Colonic mucosa (tissue), 4 donors: Measurements from ENCODE around the gene DAAM1. TPM values are rescaled to one million over a fixed set of nuclear protein-coding genes. Genes with fewer than 3 reads are reported as not detected.

Experiments
- DNase-seq: peaks from one replicate; pipeline ENCODE4 v3.0.0-alpha.2; 2020
- H3K27ac ChIP-seq: fragments of 200-600 bp; one replicate; pipeline ENCODE4 v1.8.0; 2021
- H3K27me3 ChIP-seq: fragments of 200-600 bp; one replicate; pipeline ENCODE4 v1.8.0; 2021
- H3K36me3 ChIP-seq: fragments of 200-600 bp; one replicate; pipeline ENCODE4 v1.8.0; 2021
- H3K4me1 ChIP-seq: fragments of 200-600 bp; one replicate; pipeline ENCODE4 v1.8.0; 2021; ENCODE audit warnings: mild to moderate bottlenecking
- H3K4me3 ChIP-seq: fragments of 200-600 bp; one replicate; pipeline ENCODE4 v1.8.0; 2021
- H3K9ac ChIP-seq, 2 donors: one replicate each; pipeline ENCODE4 v1.7.0; 2013; ENCODE audit warnings: control low read depth in 2 of 2, low read depth in 2 of 2, low read length in 2 of 2
- H3K9me3 ChIP-seq: fragments of 200-600 bp; one replicate; pipeline ENCODE4 v1.8.0; 2021
- CTCF ChIP-seq: fragments of 200-600 bp; IDR thresholded peaks from one replicate; pipeline ENCODE4 v1.8.0; 2022; ENCODE audit warnings: antibody characterized with exemption, mild to moderate bottlenecking
- intact Hi-C: fragments of 100-400 bp; cut with DNase I; formaldehyde crosslinking; loops from one replicate; pipeline ENCODE4 v1.14.1; 2022
- total RNA-seq, 2 donors: library from RNA; stranded (reverse); fragmentation: NEBNext Ultra II Directional in 1 of 2; extraction: Animal tissue kit (Norgen Biotek cat#: 25700) in 1 of 2; gene quantifications; one replicate each; pipeline ENCODE4 v1.2.1, GENCODE V29; 2021
- donor health status: healthy.
- donor health status: DM: no; HTN: no; CAD: no.
- donor health status: DM: no; HTN: no; CAD: no.

The DAAM1 gene
- total RNA-seq, 2 donors from 2014 or later = 35.0 to 52.4 TPM

DNA sequence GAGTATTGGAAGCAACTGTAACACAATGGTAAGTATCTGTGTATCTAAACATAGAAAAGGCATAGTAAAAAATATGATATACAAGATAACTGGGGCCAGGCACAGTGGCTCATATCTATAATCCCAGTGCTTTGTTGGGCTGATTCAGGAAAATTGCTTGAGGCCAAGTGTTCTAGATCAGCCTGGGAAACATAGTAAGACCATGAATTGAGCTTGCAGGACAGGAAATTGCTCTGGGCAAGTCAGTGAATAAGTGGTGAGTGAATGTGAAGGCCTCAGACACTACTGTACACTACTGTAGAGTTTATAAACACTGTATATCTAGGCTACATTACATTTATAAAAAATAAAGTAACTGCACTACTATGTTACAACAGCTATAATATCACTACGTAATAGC lies 201.5 kb downstream of the DAAM1 start:
- H3K36me3 ChIP-seq = no peaks in the 10 kb centered on the region
- intact Hi-C loops = no loop called here
- H3K4me3 ChIP-seq = no peak overlapping the region
- H3K9ac ChIP-seq = no peak overlapping the region
- no peaks in the 10 kb centered on the region for H3K27me3 ChIP-seq
- H3K4me1 ChIP-seq = no peaks in the 10 kb centered on the region
- no peak for TF ChIP-seq CTCF
- H3K27ac ChIP-seq = no peak overlapping the region
- DNase-seq = no peak
- H3K9me3 ChIP-seq = no peaks in the 10 kb centered on the region

GRCh38 chr14:59391388-59391787 lies 202.9 kb downstream of the DAAM1 start:
- H3K9me3 ChIP-seq = no peaks in the 10 kb centered on the region
- H3K9ac ChIP-seq = no peak overlapping the region
- no peak for TF ChIP-seq CTCF
- no peak overlapping the region for H3K27ac ChIP-seq
- no peak overlapping the region for H3K4me3 ChIP-seq
- H3K4me1 ChIP-seq = no peaks in the 10 kb centered on the region
- H3K27me3 ChIP-seq = no peaks in the 10 kb centered on the region
- H3K36me3 ChIP-seq = no peaks in the 10 kb centered on the region
- DNase-seq = no peak
- intact Hi-C loops = no loop called here

GRCh38 chr14:59394268-59394667 lies 205.8 kb downstream of the DAAM1 start:
- Histone ChIP-seq H3K9me3 (no peaks in the 10 kb centered on the region), H3K27me3 (no peaks in the 10 kb centered on the region), H3K27ac (no peak overlapping the region), H3K9ac (no peak overlapping the region), H3K4me1 (no peaks in the 10 kb centered on the region), H3K36me3 (no peaks in the 10 kb centered on the region), H3K4me3 (no peak overlapping the region)
- no peak for DNase-seq
- intact Hi-C loops = no loop called here
- TF ChIP-seq CTCF = no peak

DNA sequence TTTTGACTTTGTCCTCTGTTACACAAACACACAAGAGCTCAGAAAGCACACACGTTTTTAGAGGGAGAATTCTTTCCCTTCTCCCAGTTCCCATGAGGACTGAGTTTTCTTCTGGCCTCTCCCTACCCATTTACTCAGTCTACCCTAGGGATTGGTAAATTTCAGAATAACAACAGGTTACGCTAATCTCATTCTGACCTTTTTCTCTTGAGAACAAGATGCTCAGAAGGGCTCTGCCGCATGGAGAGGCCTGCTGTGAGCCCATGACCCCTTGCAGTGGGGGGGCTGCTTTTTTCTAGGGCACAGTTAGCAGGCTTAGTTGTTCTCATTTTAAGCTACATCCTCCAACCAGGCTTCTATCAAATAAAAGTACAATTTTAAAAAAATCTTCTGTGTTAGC lies 207.2 kb downstream of the DAAM1 start:
- Histone ChIP-seq H3K9ac (no peak overlapping the region), H3K27ac (no peak overlapping the region), H3K36me3 (no peaks in the 10 kb centered on the region), H3K4me1 (no peaks in the 10 kb centered on the region), H3K9me3 (no peaks in the 10 kb centered on the region), H3K27me3 (no peaks in the 10 kb centered on the region), H3K4me3 (no peak overlapping the region)
- intact Hi-C loops = no loop called here
- DNase-seq = no peak
- TF ChIP-seq CTCF = no peak

- no peaks in the 10 kb centered on the region for H3K9me3 ChIP-seq
- DNase-seq = no peak
- H3K9ac ChIP-seq = no peak overlapping the region
- H3K36me3 ChIP-seq = no peaks in the 10 kb centered on the region
- intact Hi-C loops = no loop called here
- no peaks in the 10 kb centered on the region for H3K4me1 ChIP-seq
- TF ChIP-seq CTCF = no peak
- H3K4me3 ChIP-seq = no peak overlapping the region
- H3K27ac ChIP-seq = no peak overlapping the region
- no peaks in the 10 kb centered on the region for H3K27me3 ChIP-seq
Observed at GRCh38 chr14:59398841-59399240, 210.4 kb downstream of the DAAM1 start.
